ENCODE results near the gene ZNF366.

DNA sequence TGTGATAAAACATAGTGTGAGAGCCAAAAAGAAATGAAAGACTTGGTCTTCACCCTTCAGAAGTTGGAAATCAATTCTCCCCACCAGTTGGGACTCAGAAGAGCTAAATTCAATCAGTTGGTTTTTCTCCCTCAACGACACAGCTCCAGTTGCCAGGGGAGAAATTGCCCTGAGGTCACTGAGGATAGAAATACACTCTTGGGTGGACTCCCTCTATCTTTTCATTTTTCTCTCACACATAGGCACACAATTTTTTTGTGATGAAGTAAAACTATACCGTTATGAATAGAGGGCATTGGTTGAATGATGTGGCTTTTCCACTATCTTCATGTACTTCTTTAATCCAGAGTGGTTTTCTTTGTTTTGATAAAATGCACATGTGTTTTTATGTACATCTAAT lies 80.2 kb downstream of the ZNF366 start:
- TF ChIP-seq EP300 (IDR thresholded peaks at IDR 0.05) (no peak), CTCF (IDR thresholded peaks at IDR 0.05) (no peak), SMC3 (IDR thresholded peaks at IDR 0.05) (no peak)

All from A549 (cell line).